Neural progenitor cell (in vitro differentiated cells): ENCODE data around the gene HSPA12A. TPM values are rescaled to one million over a fixed set of nuclear protein-coding genes. Genes with fewer than 3 reads are reported as not detected.

Source experiments
- DNase-seq: peaks from one replicate; pipeline ENCODE4 v3.0.0-alpha.2; 2016; ENCODE audit warnings: low spot score
- H2AFZ ChIP-seq: fragments of 200-600 bp; sonication (generic); replicated peaks from 2 replicates; pipeline ENCODE4 v1.6.1; 2016; ENCODE audit warnings: antibody characterized with exemption
- H3F3A ChIP-seq: fragments of 200-600 bp; sonication (generic); 2 replicates; pipeline ENCODE4 v1.6.1; 2016; ENCODE audit warnings: antibody characterized with exemption, low read depth
- H3K27ac ChIP-seq: fragments of 200-600 bp; sonication (generic); 2 replicates; pipeline ENCODE4 v1.5.1; 2016; ENCODE audit warnings: mild to moderate bottlenecking
- H3K27me3 ChIP-seq: fragments of 200-600 bp; sonication (generic); 2 replicates; pipeline ENCODE4 v1.6.1; 2016; ENCODE audit warnings: mild to moderate bottlenecking, moderate library complexity
- H3K36me3 ChIP-seq: fragments of 200-600 bp; sonication (generic); 2 replicates; pipeline ENCODE4 v1.5.1; 2016
- H3K4me1 ChIP-seq: fragments of 200-600 bp; sonication (generic); 2 replicates; pipeline ENCODE4 v1.6.1; 2016; ENCODE audit warnings: mixed run types
- H3K4me2 ChIP-seq: fragments of 200-600 bp; sonication (generic); 2 replicates; pipeline ENCODE4 v1.6.1; 2016
- H3K4me3 ChIP-seq: fragments of 200-600 bp; sonication (generic); 2 replicates; pipeline ENCODE4 v1.5.1; 2016
- H3K79me2 ChIP-seq: fragments of 200-600 bp; sonication (generic); 2 replicates; pipeline ENCODE4 v1.6.1; 2016; ENCODE audit warnings: low read depth
- H3K9ac ChIP-seq: fragments of 200-600 bp; sonication (generic); 2 replicates; pipeline ENCODE4 v1.6.1; 2016
- H3K9me3 ChIP-seq: fragments of 200-600 bp; sonication (generic); 2 replicates; pipeline ENCODE4 v1.5.1; 2016; ENCODE audit warnings: low read depth
- H4K20me1 ChIP-seq: fragments of 200-600 bp; sonication (generic); 2 replicates; pipeline ENCODE4 v1.6.1; 2016; ENCODE audit warnings: low read depth
- H3K27ac Mint-ChIP-seq: 3 replicates; pipeline ENCODE4 v1.8.0; 2021; ENCODE audit warnings: mixed read lengths
- H3K27me3 Mint-ChIP-seq: 2 replicates; pipeline ENCODE4 v1.8.0; 2022; ENCODE audit warnings: low read depth, mild to moderate bottlenecking, inconsistent platforms, moderate library complexity, mixed read lengths; ENCODE audit not compliant: insufficient read depth
- H3K36me3 Mint-ChIP-seq: 3 replicates; pipeline ENCODE4 v1.8.0; 2021; ENCODE audit warnings: mixed read lengths
- H3K4me1 Mint-ChIP-seq: 3 replicates; pipeline ENCODE4 v1.8.0; 2021; ENCODE audit warnings: mixed read lengths
- H3K4me3 Mint-ChIP-seq: 3 replicates; pipeline ENCODE4 v1.8.0; 2021; ENCODE audit warnings: mild to moderate bottlenecking, moderate library complexity, mixed read lengths
- H3K9me3 Mint-ChIP-seq: 3 replicates; pipeline ENCODE4 v1.8.0; 2020; ENCODE audit warnings: mixed read lengths
- CTCF ChIP-seq: fragments of 200-600 bp; sonication (generic); IDR thresholded peaks from 2 replicates; pipeline ENCODE4 v1.5.1; 2017; ENCODE audit warnings: antibody characterized with exemption, mild to moderate bottlenecking
- EZH2 ChIP-seq: fragments of 200-600 bp; sonication (generic); IDR thresholded peaks from 2 replicates; pipeline ENCODE4 v1.6.1; 2017; ENCODE audit warnings: antibody characterized with exemption, mild to moderate bottlenecking, moderate library complexity
- EZH2phosphoT487 ChIP-seq: fragments of 200-600 bp; sonication (generic); IDR thresholded peaks from 2 replicates; pipeline ENCODE4 v1.6.1; 2017; ENCODE audit warnings: antibody characterized with exemption
- total RNA-seq: library from RNA; depleted of rRNA; stranded (reverse); fragments of >200 nt; gene quantifications from 2 replicates; pipeline ENCODE4 v1.2.3, GENCODE V29; 2015; ENCODE audit warnings: low replicate concordance

The HSPA12A gene
- total RNA-seq, 1 donor from 2014 or later: 5.6 TPM

DNA sequence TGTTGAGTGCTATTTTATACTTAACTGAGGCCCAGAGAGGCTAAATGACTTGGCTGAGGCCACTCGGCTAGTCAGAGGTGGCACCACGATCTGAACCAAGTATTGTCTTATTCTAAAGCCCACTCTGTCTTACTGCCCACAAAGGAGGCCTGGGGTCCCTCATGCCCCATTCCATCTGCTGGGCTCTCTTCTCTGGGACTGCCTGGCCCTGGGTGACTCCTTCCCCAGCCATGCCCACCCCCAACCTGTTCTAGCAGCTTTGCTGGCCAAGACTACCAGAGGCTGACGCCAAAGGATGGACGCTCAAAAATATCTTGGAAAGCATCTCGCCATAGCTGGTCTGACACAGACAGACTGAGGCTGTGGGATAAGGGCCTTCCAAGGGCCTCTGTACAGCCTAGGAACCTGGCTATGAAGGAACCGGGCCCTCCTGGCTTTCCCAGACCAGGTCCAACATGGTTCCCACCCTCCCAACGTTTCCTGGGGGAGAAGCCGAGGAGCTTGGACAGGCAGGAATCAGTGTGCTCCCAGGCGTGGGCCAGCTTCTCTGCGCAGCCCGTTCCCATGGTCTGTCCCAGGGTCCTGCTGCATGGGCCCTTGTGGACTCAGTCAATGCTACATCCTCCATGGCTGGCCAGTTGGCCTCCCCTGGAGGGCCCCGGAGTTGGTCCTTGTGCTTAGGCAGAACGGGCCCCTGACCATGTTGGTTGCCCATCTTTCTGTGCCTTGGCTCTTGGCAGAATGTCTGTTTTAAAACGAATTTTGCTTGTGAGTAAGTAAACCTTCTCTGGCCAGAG lies 11.7 kb downstream of the HSPA12A start:
- Mint-ChIP-seq H3K9me3 (peaks cover 2% of the 10 kb centered on the region), H3K36me3 (no peaks in the 10 kb centered on the region), H3K27ac (no peak overlapping the region), H3K4me3 (no peak overlapping the region), H3K4me1 (no peaks in the 10 kb centered on the region), H3K27me3 (peaks cover 3% of the 10 kb centered on the region)
- no peaks in the 10 kb centered on the region for H3K4me1 ChIP-seq
- H3K27me3 ChIP-seq: no peaks in the 10 kb centered on the region
- H3F3A ChIP-seq: no peaks in the 10 kb centered on the region
- no peaks in the 10 kb centered on the region for H4K20me1 ChIP-seq
- no peaks in the 10 kb centered on the region for H3K36me3 ChIP-seq
- TF ChIP-seq EZH2 (no peak), CTCF (no peak), EZH2phosphoT487 (no peak)
- H3K27ac ChIP-seq: no peak overlapping the region
- no peak overlapping the region for H3K9ac ChIP-seq
- no peak for DNase-seq
- H3K9me3 ChIP-seq: no peaks in the 10 kb centered on the region
- H3K4me3 ChIP-seq: no peak overlapping the region
- no peak overlapping the region for H3K4me2 ChIP-seq
- no peak overlapping the region for H2AFZ ChIP-seq
- no peaks in the 10 kb centered on the region for H3K79me2 ChIP-seq

DNA sequence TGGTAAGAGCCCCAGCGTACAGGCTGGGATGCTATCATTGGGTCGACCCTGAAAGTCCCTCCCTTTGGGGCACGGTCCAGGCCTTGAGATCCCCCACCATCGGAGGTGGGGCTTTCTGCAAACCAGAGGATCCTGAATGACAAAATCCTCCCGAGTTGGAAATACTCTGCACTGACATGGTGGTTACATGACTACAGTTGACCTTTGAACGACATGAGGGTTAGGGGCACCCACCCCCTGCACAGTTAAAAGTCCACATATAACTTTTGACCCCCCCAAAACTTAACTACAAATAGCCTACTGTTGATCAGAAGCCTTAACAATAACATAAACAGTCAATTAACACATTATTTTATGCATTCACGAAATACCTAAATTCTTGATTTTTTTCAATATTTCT lies 13.1 kb downstream of the HSPA12A start:
- H3F3A ChIP-seq: no peaks in the 10 kb centered on the region
- Mint-ChIP-seq H3K27ac (no peak overlapping the region), H3K9me3 (no peaks in the 10 kb centered on the region), H3K4me1 (no peaks in the 10 kb centered on the region), H3K36me3 (no peaks in the 10 kb centered on the region), H3K4me3 (no peak overlapping the region), H3K27me3 (peaks cover 3% of the 10 kb centered on the region)
- H3K79me2 ChIP-seq: no peaks in the 10 kb centered on the region
- no peaks in the 10 kb centered on the region for H3K4me1 ChIP-seq
- H3K27ac ChIP-seq: no peak overlapping the region
- H3K4me2 ChIP-seq: no peak overlapping the region
- H2AFZ ChIP-seq: no peak overlapping the region
- H3K9me3 ChIP-seq: no peaks in the 10 kb centered on the region
- TF ChIP-seq EZH2phosphoT487: no peak
- no peak for TF ChIP-seq CTCF
- no peak for TF ChIP-seq EZH2
- no peaks in the 10 kb centered on the region for H4K20me1 ChIP-seq
- no peak overlapping the region for H3K9ac ChIP-seq
- H3K27me3 ChIP-seq: no peaks in the 10 kb centered on the region
- no peak overlapping the region for H3K4me3 ChIP-seq
- no peak for DNase-seq
- H3K36me3 ChIP-seq: no peaks in the 10 kb centered on the region

- no peaks in the 10 kb centered on the region for H3K36me3 ChIP-seq
- H3K79me2 ChIP-seq: no peaks in the 10 kb centered on the region
- no peaks in the 10 kb centered on the region for H3K4me1 Mint-ChIP-seq
- H3K9me3 Mint-ChIP-seq: no peaks in the 10 kb centered on the region
- no peaks in the 10 kb centered on the region for H3K4me1 ChIP-seq
- DNase-seq: no peak
- no peak overlapping the region for H3K4me2 ChIP-seq
- TF ChIP-seq CTCF: no peak
- no peak for TF ChIP-seq EZH2phosphoT487
- TF ChIP-seq EZH2: no peak
- H3K9ac ChIP-seq: no peak overlapping the region
- H3K9me3 ChIP-seq: no peaks in the 10 kb centered on the region
- H3K27me3 ChIP-seq: no peaks in the 10 kb centered on the region
- H3K4me3 Mint-ChIP-seq: no peak overlapping the region
- peaks cover 3% of the 10 kb centered on the region for H3K27me3 Mint-ChIP-seq
- H3K27ac ChIP-seq: no peak overlapping the region
- no peaks in the 10 kb centered on the region for H3K36me3 Mint-ChIP-seq
- no peak overlapping the region for H3K27ac Mint-ChIP-seq
- H2AFZ ChIP-seq: no peak overlapping the region
- no peaks in the 10 kb centered on the region for H4K20me1 ChIP-seq
- no peaks in the 10 kb centered on the region for H3F3A ChIP-seq
- H3K4me3 ChIP-seq: no peak overlapping the region
These were observed 13.8 kb downstream of the HSPA12A start for GRCh38 chr10:116728526-116729096.
